HG02938 (cell line): ENCODE data around the gene PHTF1.
"Not testable (repeated sequence)": the region's sequence is repeated elsewhere in the genome, so short reads cannot be mapped to it uniquely, and the experiment has no call there.

Experiments
- ATAC-seq: cut with Tn5 transposase; IDR thresholded peaks from one replicate; pipeline ENCODE4 v1.9.1; 2021; ENCODE audit warnings: mild to moderate bottlenecking, moderate library complexity; ENCODE audit not compliant: unreplicated experiment

Gene PHTF1

DNA sequence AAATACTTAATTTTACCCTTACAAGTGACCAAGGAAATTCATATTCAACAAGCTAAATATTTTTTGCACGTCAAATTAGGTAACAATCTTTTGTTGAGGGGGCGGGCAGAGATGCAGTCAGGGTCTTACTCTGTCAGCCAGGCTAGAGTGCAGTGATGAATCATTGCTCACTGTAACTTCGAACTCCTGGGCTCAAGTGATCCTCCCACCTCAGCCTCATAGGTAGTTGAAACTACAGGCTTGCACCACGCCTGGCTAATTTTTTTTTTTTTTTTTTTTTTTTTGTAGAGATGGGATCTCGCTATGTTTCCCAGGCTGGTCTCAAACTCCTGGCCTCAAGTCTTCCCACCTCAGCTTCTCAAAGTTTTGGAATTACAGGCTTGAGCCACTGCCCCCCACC, 26.5 kb downstream of the PHTF1 start:
- no peak for ATAC-seq

DNA sequence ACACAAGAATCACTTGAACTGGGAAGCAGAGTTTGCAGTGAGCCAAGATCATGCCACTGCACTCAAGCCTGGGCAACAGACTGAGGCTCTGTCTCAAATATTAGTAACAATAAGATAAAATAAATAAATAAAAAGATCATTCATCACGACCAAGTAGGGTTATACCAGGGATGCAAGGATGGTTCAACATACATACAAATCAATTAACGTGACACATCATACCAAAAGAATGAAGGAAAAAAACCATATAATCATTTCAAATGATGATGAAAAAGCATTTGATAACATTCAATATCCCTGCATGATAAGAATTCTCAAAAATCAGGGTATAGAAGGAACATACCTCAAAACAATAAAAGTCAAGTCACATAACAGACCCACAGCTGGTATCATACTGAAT, 38.3 kb downstream of the PHTF1 start:
- ATAC-seq, result no peak

- ATAC-seq, result not testable (repeated sequence)
These were observed 40.7 kb downstream of the PHTF1 start for GRCh38 chr1:113718621-113719020.

DNA sequence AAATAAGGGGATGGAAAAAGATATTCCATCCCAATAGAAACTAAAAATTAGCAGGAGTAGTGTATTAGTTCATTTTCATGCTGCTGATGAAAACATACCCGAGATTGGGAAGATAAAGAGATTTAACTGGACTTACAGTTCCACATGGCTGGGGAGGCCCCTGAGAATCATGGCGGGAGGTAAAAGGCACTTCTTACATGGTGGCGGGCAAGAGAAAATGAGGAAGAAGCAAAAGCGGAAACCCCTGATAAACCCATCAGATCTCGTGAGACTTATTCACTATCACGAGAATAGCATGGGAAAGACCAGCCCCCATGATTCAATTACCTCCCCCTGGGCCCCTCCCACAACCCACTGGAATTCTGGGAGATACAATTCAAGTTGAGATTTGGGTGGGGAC, 41.8 kb downstream of the PHTF1 start:
- not testable (repeated sequence) for ATAC-seq

DNA sequence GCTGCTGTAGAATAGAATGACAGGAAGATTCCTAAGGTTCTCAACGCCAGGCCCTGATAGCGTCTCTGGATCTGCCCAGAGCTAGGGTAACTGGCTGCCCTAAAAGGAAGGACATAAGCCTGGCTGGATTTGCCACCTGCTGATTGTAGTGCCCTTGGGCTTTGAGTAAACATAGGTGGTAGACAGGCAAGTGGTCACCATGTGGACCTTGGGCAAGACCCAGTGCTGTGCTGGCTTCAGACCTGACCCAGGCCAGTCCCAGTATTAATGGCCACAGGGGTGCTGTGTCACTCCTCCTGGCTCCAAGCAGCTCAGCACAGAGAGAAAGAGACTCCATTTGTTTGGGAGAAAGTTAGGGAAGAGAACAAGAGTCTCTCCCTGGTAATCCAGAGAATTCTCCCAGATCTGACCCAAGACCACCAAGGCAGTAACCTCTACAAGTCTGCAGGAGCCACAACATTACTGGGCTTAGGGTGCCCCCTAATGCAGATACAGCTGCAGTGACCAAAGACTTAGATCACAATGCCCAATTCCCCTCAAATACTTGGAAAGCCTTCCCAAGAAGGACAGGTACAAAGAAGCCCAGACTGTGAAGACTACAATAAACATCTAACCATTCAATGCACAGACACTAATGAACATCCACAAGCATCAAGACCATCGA, 44.5 kb downstream of the PHTF1 start:
- ATAC-seq, result no peak

GRCh38 chr1:113701429-113701828, 57.9 kb downstream of the PHTF1 start:
- no peak for ATAC-seq

DNA sequence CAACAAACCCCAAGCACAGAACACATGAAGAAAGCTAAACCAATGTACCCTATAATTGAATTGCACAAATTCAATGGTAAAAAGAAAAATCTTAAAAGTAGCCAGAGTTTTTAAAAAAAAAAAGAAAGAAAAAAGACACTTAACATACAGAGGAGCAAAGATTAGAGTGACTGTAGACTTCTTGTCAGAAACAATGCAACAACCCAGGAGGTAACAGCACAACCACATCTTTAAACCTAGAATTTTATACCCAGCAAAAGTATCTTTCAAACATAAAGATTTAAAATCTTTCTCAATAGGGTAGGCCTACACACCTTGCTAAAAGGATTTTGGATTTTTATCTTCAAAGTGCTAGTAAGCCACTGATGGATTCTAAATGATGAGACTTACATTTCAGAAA, 64.4 kb downstream of the PHTF1 start:
- ATAC-seq, result no peak

DNA sequence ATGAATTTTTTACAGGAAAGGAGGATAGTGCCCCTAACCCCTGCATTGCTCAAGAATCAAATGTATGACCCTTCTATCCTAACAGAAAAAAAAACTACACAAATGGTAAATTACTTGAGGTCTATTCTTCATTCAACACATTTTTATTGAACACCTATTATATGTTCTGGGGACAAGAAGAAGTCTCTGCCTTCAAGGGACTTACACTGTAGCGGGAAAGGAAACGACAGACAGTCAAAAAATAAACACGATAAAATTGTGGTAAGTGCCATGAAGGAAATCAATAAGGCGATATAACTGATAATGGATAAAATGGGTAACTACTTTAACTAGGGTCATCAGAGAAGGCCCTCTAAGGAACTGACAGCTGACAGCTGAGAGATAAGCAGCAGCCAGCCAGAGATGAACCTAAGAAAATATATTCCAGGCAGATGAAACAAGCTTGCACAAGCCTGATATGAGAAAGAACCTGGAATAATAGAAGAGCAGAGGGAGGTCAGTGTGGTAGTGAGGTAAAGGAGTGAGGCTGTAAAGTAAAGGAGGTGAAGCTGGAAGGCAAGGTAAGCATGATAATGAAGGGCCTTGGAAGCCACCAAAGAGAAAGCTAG, 66.4 kb downstream of the PHTF1 start:
- no peak for ATAC-seq

GRCh38 chr1:113692342-113692741, 66.9 kb downstream of the PHTF1 start:
- no peak for ATAC-seq

GRCh38 chr1:113691184-113691583, 68.1 kb downstream of the PHTF1 start:
- ATAC-seq, result no peak

DNA sequence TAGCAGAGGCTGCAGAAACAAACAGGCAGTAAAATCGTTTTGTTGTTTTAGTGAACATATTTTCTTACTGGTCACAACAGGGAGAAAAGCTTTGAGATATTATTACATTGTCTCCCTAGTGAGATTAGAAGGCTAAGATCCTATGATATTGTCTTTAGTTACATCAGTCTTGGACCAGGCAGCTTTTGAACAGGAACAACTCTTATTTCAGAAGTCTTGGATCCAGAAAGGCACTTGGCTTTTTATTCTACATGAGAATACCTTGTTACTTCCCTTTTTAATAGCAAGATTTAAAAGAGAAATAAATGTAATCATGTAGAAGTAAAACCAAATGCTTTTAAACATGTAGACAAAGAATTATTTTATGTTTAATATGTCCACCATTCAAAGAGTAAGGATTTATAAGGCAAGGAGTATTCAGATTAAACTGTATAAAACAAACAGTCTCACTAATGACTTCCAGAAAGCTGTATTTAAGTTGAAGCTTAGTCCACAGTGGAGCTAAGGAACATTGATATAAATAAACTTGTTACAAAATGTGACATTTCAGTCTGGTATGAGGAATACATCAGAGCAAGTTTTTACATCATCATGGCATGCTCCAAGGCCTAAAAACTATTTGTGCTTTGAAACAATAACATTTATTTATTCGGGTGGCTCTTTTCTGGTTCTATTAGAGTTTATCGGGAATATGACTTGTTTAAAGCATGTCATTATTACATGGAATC, 72.2 kb downstream of the PHTF1 start:
- no peak for ATAC-seq

GRCh38 chr1:113684153-113684541, 75.1 kb downstream of the PHTF1 start:
- ATAC-seq, result no peak

- no peak for ATAC-seq
These were observed 75.7 kb downstream of the PHTF1 start for GRCh38 chr1:113683384-113684152.

DNA sequence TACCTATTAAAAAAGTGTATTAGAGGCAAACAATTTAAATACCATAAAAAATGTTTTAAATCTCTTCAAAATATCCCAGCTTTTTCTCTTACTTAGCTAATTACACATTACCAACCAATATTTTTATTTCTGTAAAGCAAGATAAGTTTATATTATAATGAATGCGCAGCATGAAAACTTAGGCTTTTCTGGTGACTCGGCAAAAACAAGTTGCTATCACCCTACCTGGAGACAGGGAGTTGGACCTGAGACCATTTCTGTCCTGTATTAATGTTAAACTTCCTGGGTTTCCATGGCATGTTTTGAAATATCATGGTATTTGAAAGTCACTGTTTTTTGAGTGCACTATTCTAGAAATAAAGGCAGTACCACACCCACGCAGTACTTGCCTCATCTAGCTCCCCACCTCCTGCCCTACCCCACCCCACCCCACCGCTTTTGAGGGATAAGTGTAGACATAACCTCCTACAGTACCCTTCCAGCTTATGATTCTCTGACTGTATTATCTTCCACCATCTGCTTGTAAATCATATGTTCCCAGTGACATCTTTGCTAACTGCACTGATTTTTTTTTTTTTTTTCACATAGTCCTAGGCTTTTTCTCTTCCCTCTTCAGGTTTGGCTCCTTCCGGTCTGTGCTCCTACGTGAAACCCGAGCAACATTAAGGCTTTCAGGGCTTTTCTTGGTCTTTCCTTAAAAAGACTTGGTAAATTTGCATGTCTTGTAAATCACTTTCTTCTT, 77.5 kb downstream of the PHTF1 start:
- ATAC-seq, result no peak

DNA sequence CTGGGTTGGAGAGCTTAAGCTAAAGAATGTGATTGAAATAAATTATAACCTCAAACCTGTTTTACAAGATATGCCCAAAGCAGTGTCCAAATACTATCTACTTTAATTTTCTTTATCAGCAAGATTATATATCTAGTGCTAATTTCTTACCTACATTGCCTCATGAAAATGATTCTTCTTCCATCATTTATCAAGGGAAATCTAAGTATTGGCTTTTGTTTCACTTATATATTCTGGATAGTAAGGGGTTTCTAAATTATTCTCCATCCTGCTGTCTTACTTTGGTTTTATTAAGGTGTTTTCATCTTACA, 81.2 kb downstream of the PHTF1 start:
- ATAC-seq, result no peak

- no peak for ATAC-seq
These were observed 81.8 kb downstream of the PHTF1 start for GRCh38 chr1:113677250-113678158.

DNA sequence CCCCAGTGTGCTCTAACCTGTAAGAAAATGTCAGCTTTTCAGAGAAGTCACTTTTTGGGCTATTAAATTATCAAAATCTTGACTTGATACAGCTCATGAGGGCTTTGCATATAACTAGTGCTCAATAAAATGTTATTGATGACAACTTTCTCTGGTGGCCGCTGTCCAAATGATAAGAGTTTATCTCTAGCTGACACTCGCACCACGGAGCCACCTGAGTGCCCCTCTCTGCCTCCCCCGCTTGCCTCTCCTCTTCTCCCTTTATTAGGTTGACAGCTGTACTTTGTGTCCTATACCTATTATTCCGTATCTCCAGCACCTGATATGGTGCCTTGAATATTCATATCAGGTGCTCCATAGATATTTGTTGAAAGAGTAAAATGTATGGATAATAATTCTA, 82.8 kb downstream of the PHTF1 start:
- ATAC-seq, result no peak

DNA sequence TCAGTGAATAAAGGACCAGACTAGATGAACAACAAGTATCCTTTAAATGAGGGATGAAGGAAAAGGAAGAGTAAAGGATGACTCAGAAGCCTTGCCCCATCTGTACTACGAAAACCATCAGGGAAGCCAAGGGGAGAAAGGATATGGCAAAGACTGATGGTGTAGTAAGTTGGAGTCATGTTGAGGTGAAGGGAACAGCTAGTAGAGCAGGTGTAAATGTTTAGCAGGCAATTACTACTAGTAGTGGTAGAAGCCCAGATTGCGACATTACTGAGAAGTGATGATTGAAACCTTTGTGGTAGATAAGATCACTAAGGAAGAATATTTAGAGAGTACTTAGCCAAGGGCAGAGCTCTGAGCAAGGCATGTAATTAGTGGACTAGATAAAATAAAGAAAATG, 84.0 kb downstream of the PHTF1 start:
- ATAC-seq, result no peak

GRCh38 chr1:113674591-113674990, 84.7 kb downstream of the PHTF1 start:
- no peak for ATAC-seq

DNA sequence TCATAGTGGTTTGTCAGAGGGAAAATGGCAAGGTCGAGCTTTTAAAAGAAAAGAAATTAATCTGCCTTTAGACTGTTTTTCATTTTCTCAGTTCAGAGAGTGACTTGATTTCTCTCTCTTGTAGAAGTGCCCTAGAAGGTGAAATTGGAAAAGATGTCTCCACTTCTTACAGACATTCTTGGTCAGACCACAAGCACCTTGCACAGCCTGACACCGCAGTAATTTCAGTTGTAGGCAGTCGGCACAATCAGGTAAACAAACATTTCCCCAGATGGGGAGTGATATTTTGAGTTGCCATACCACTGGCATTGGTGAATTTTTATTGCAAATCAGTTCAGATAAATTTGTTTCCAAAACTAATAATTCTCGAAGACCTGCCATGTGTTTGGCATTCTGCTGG, 86.8 kb downstream of the PHTF1 start:
- ATAC-seq, result no peak
